PFSK-1 (cell line): Measurements from ENCODE around the gene DLGAP1.

Experiments used
- FOXP2 ChIP-seq: optimal IDR thresholded peaks from 2 replicates; pipeline ENCODE3; 2011; ENCODE audit warnings: borderline replicate concordance, control low read depth, inconsistent platforms; ENCODE audit not compliant: insufficient read depth; ENCODE audit errors: extremely low read length, extremely low read depth
- POLR2AphosphoS5 ChIP-seq: IDR thresholded peaks from 2 replicates; pipeline ENCODE4 v1.6.1; 2012; ENCODE audit warnings: low read depth, mild to moderate bottlenecking, control low read depth, low read length, moderate library complexity
- SIN3A ChIP-seq: IDR thresholded peaks from 2 replicates; pipeline ENCODE4 v1.6.1; 2012; ENCODE audit warnings: mild to moderate bottlenecking, low read length, moderate library complexity, borderline replicate concordance; ENCODE audit not compliant: insufficient read depth
- TAF1 ChIP-seq: IDR thresholded peaks from 2 replicates; pipeline ENCODE4 v1.6.1; 2012; ENCODE audit warnings: low read length, control low read depth, borderline replicate concordance; ENCODE audit not compliant: insufficient read depth
- TF ChIP-seq, protein P1 (sequence below), 2 experiments: IDR thresholded peaks; 2 replicates each; pipeline versions ENCODE4 v1.6.1 to v1.8.0; 2011 to 2012; ENCODE audit warnings: low read depth in 2 of 2, low read length in 2 of 2, control low read depth in 1 of 2, inconsistent platforms in 1 of 2, mild to moderate bottlenecking in 1 of 2, moderate library complexity in 1 of 2; ENCODE audit not compliant: insufficient read depth in 1 of 2

DLGAP1 gene

DNA sequence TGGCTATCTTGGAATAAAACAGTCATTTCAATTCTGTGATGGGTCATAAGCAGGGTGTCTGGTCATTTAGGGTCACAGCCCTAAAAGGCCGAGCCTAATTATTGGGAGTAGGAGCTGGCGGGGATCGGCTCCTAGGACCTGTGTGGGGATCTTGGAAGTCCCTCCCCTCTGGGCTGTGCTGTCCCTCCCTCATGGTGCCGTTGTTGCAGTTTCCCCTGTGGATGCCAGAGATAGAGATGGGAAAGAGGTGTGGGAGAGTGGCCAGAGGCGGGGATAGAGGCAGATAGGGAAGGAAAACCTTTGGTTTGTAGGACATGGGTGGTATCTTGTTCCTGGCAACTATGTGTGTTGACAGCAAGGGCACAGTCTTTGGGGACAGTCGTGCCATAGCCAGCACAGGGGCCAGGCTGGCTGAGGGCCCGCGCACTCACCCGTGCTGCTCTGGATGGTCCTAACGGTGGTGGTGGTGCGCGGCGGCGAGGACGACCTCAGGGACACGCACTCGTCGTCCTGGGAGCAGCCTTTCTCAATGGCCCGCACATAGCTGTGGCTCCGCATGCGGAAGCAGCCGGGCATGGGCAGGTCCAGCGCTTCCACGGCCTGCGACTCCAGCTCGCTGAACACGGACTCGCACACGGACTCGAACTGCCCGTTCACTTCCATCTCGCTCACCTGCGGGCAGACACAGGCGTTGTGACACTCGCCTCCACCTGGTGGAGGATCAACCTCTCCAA is 726.2 kb downstream of the DLGAP1 start:
- no peak for TF ChIP-seq FOXP2
- no peak for TF ChIP-seq TAF1
- TF ChIP-seq, protein P1, sequence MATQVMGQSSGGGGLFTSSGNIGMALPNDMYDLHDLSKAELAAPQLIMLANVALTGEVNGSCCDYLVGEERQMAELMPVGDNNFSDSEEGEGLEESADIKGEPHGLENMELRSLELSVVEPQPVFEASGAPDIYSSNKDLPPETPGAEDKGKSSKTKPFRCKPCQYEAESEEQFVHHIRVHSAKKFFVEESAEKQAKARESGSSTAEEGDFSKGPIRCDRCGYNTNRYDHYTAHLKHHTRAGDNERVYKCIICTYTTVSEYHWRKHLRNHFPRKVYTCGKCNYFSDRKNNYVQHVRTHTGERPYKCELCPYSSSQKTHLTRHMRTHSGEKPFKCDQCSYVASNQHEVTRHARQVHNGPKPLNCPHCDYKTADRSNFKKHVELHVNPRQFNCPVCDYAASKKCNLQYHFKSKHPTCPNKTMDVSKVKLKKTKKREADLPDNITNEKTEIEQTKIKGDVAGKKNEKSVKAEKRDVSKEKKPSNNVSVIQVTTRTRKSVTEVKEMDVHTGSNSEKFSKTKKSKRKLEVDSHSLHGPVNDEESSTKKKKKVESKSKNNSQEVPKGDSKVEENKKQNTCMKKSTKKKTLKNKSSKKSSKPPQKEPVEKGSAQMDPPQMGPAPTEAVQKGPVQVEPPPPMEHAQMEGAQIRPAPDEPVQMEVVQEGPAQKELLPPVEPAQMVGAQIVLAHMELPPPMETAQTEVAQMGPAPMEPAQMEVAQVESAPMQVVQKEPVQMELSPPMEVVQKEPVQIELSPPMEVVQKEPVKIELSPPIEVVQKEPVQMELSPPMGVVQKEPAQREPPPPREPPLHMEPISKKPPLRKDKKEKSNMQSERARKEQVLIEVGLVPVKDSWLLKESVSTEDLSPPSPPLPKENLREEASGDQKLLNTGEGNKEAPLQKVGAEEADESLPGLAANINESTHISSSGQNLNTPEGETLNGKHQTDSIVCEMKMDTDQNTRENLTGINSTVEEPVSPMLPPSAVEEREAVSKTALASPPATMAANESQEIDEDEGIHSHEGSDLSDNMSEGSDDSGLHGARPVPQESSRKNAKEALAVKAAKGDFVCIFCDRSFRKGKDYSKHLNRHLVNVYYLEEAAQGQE (IDR thresholded peaks at IDR 0.05; ENCODE audit: insufficient read depth in 1 of 2, low read depth in 2 of 2, low read length in 2 of 2): no peak

DNA sequence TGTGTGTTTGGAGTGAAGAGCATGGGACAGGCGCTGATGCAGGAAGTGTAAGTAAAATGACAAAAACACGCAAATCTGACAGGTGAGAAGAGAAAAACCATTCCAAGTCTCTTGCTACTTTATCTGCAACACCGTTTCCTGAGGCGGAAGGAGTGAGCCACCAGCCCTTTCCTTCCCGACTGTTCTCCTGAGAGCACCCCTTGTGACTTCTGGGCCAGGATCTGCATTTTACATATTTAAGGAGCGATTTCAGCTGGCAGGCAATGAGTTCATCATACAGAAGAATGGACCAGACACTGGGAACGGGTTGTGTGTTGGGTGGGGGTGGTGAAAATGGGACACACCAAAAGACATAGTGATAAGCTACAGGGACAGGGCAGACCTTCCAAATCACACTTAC is 727.8 kb downstream of the DLGAP1 start:
- TF ChIP-seq, protein P1 (IDR thresholded peaks at IDR 0.05; ENCODE audit: insufficient read depth in 1 of 2, low read depth in 2 of 2, low read length in 2 of 2): no peak
- TF ChIP-seq SIN3A: no peak
- no peak for TF ChIP-seq POLR2AphosphoS5
- TF ChIP-seq FOXP2: no peak
- TF ChIP-seq TAF1: no peak

DNA sequence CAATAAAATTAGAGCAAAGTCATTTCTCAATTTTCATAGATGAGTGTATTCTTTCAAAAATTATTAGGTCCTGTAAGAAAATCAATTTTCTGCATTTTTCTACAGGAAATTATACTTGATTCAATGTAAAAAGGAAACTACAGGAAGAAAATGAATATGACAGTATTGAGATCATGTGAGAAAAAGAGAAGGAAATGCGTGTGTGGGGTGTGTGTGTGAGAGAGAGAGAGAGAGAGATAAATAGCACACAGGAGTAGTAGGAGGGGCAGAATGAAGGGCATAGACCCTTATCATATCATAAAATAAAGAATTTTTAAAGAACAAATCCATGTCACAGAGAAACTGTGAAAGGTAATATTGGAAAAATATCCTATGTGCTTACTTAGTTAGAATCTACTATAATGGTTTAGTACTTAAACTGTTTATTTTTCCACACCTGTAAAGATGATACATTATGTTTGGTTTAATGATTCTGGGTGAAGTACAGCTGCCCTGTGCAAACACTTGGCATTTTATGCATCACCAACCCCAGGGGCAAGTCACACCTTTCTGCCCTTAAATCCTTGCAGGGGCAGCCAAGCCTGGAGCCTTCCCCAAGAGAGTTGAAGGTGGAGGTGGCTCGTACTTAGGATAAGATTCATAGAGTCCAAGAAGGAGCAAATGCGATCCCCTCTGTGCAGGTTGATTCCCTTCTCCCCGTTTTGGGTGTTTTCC is 728.7 kb downstream of the DLGAP1 start:
- TF ChIP-seq FOXP2 (no peak), TAF1 (no peak), SIN3A (no peak), POLR2AphosphoS5 (no peak)
- TF ChIP-seq, protein P1 (IDR thresholded peaks at IDR 0.05; ENCODE audit: insufficient read depth in 1 of 2, low read depth in 2 of 2, low read length in 2 of 2): no peak

DNA sequence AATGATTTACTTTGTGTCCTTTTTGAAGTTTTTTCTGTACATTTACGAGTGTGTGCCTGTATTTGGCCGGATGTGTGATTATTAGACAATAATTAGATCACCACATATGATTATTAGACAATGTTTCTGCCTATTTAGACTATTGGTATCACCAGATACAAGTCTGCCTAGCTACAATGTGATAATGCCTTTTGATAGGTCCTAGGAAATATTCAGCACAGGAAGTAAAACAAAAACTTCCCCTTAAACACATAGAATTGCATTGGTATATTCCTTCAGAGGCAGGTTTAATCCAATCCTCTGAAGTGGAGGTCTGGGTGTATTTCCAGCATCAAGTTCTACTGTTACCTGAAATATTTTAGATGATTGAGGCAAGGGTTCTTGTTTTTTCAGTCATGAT is 730.0 kb downstream of the DLGAP1 start:
- TF ChIP-seq, protein P1 (IDR thresholded peaks at IDR 0.05; ENCODE audit: insufficient read depth in 1 of 2, low read depth in 2 of 2, low read length in 2 of 2): no peak
- TF ChIP-seq SIN3A (no peak), FOXP2 (no peak), TAF1 (no peak), POLR2AphosphoS5 (no peak)

DNA sequence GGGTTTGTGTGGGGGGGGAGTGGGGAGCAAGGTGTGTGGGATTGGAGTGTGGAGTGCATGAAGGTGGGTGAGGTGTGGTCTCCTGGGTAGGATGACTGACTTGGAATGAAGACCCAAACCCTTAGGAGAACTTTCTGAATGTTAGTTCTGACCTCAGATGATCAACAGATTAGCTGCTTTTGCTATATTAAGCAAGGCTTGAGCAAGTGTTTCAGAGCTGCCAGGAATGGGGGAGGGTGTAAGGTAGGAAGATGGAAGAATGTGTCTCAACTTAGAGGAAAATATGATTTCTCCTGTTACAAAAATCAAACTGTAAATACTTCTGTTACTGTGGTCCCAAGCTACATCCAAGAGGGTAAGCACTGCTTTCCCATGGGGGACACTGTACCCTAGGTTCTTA is 731.6 kb downstream of the DLGAP1 start:
- TF ChIP-seq FOXP2: no peak
- TF ChIP-seq, protein P1 (IDR thresholded peaks at IDR 0.05; ENCODE audit: insufficient read depth in 1 of 2, low read depth in 2 of 2, low read length in 2 of 2): no peak
- TF ChIP-seq SIN3A: no peak
- no peak for TF ChIP-seq TAF1
- TF ChIP-seq POLR2AphosphoS5: no peak
